A549 (cell line): ENCODE data around the gene DPM1. TPM values are rescaled to one million over a fixed set of nuclear protein-coding genes. Genes with fewer than 3 reads are reported as not detected.

Experiments
- ATAC-seq, 2 experiments: fragments of 200-7000 bp in 1 of 2; fragments of >200 bp in 1 of 2; cut with Nextera tagmentation in 1 of 2; cut with Tn5 transposase in 1 of 2; 3 replicates each; pipeline versions ENCODE4 v1.8.0 to v1.9.1; 2018 to 2020; ENCODE audit warnings: mild to moderate bottlenecking in 1 of 2, moderate library complexity in 1 of 2
- CTCF ChIA-PET: fragments of 300-600 bp; sonication (Branson Sonifier 250); formaldehyde crosslinking; extraction: SDS; loops from one replicate; lab custom pipeline; 2021; ENCODE audit warnings: antibody characterized with exemption, inconsistent platforms; lab: Yijun Ruan, JAX
- POLR2A ChIA-PET: fragments of 350-600 bp; formaldehyde crosslinking; extraction: SDS; loops from one replicate; lab custom pipeline; 2021; ENCODE audit warnings: antibody characterized with exemption, inconsistent platforms; lab: Yijun Ruan, JAX
- DNase-seq, 2 experiments: peaks; one replicate each; pipeline versions ENCODE4 v3.0.0 to v3.0.0-alpha.2; 2011 to 2016; ENCODE audit warnings: low read depth in 1 of 2, low spot score in 1 of 2
- FAIRE-seq: peaks from 2 replicates; lab custom pipeline; 2011; peaks lifted over from hg19 to GRCh38; lab: Jason Lieb, UNC
- H3K27ac ChIP-seq, 2 experiments: fragments of >200 bp; sonication (Bioruptor Twin); formaldehyde crosslinking; 3 replicates each; pipeline ENCODE4 v1.5.1; 2016 to 2017
- H3K4me1 ChIP-seq: fragments of >200 bp; sonication (Bioruptor Twin); formaldehyde crosslinking; 3 replicates; pipeline ENCODE4 v1.6.1; 2016
- H3K4me2 ChIP-seq: fragments of >200 bp; sonication (Bioruptor Twin); formaldehyde crosslinking; 3 replicates; pipeline ENCODE4 v1.6.1; 2016
- H3K4me3 ChIP-seq: fragments of >200 bp; sonication (Bioruptor Twin); formaldehyde crosslinking; 3 replicates; pipeline ENCODE4 v1.5.1; 2016
- H3K9me3 ChIP-seq: fragments of >200 bp; sonication (Bioruptor Twin); formaldehyde crosslinking; 3 replicates; pipeline ENCODE4 v1.6.1; 2016
- BHLHE40 ChIP-seq: IDR thresholded peaks from 2 replicates; pipeline ENCODE4 v1.6.1; 2012; ENCODE audit warnings: low read depth, low read length, inconsistent platforms
- CBX8 ChIP-seq: fragments of 200-600 bp; sonication (generic); IDR thresholded peaks from 2 replicates; pipeline ENCODE4 v1.6.1; 2016
- CHD4 ChIP-seq: fragments of 200-600 bp; sonication (generic); IDR thresholded peaks from 2 replicates; pipeline ENCODE4 v1.6.1; 2016; ENCODE audit warnings: antibody characterized with exemption, mild to moderate bottlenecking, borderline replicate concordance
- EHF ChIP-seq: fragments of 250-450 bp; sonication (Bioruptor Pico); IDR thresholded peaks from 2 replicates; pipeline ENCODE4 v1.5.0; 2020; ENCODE audit warnings: mild to moderate bottlenecking
- EHMT2 ChIP-seq: fragments of 200-600 bp; sonication (generic); IDR thresholded peaks from 2 replicates; pipeline ENCODE4 v1.6.1; 2016; ENCODE audit warnings: antibody characterized with exemption, low read depth, mild to moderate bottlenecking, moderate library complexity
- ESRRA ChIP-seq: fragments of 150-350 bp; IDR thresholded peaks from 2 replicates; pipeline ENCODE4 v1.6.1; 2014; ENCODE audit warnings: mild to moderate bottlenecking, low read length, borderline replicate concordance
- FOXS1 ChIP-seq: fragments of 250-450 bp; sonication (Bioruptor Pico); IDR thresholded peaks from 2 replicates; pipeline ENCODE4 v1.5.0; 2020; ENCODE audit warnings: mild to moderate bottlenecking, moderate library complexity
- GATA3 ChIP-seq: IDR thresholded peaks from 2 replicates; pipeline ENCODE4 v1.6.1; 2012; ENCODE audit warnings: borderline replicate concordance
- HDAC2 ChIP-seq: fragments of 200-600 bp; sonication (generic); IDR thresholded peaks from 2 replicates; pipeline ENCODE4 v1.6.1; 2016
- HOXB13 ChIP-seq: fragments of 250-450 bp; sonication (Bioruptor Pico); IDR thresholded peaks from 2 replicates; pipeline ENCODE4 v1.5.0; 2020; ENCODE audit warnings: low read depth, mild to moderate bottlenecking, moderate library complexity
- JUN ChIP-seq, 2 experiments: fragments of >200 bp; sonication (Bioruptor Twin); formaldehyde crosslinking; IDR thresholded peaks; 2 replicates in 1 of 2; 3 replicates in 1 of 2; pipeline ENCODE4 v1.6.1; 2016 to 2017
- JUNB ChIP-seq: fragments of >200 bp; sonication (Bioruptor Twin); formaldehyde crosslinking; IDR thresholded peaks from 2 replicates; pipeline ENCODE4 v1.6.1; 2016
- KDM1A ChIP-seq: fragments of 200-600 bp; sonication (generic); IDR thresholded peaks from 2 replicates; pipeline ENCODE4 v1.6.1; 2016; ENCODE audit warnings: low read depth, mild to moderate bottlenecking
- KDM5A ChIP-seq: fragments of 200-600 bp; sonication (generic); IDR thresholded peaks from 2 replicates; pipeline ENCODE4 v1.6.1; 2016; ENCODE audit warnings: antibody characterized with exemption, mild to moderate bottlenecking
- MAZ ChIP-seq: fragments of 150-350 bp; IDR thresholded peaks from 2 replicates; pipeline ENCODE4 v1.6.1; 2014; ENCODE audit warnings: antibody characterized with exemption, low read depth, low read length, borderline replicate concordance
- NPAS2 ChIP-seq: fragments of 250-450 bp; sonication (Bioruptor Pico); IDR thresholded peaks from 2 replicates; pipeline ENCODE4 v1.8.0; 2022; ENCODE audit warnings: mild to moderate bottlenecking, moderate library complexity, borderline replicate concordance
- NR3C1 ChIP-seq: fragments of >200 bp; sonication (Bioruptor Twin); formaldehyde crosslinking; IDR thresholded peaks from 3 replicates; pipeline ENCODE4 v1.6.1; 2017
- PHF8 ChIP-seq: fragments of 200-600 bp; sonication (generic); IDR thresholded peaks from 2 replicates; pipeline ENCODE4 v1.6.1; 2016; ENCODE audit warnings: low read depth, mild to moderate bottlenecking, antibody characterized with exemption, moderate library complexity, borderline replicate concordance
- RCOR1 ChIP-seq: fragments of 150-350 bp; IDR thresholded peaks from 2 replicates; pipeline ENCODE4 v1.6.1; 2014; ENCODE audit warnings: antibody characterized with exemption, low read length, low read depth
- SREBF2 ChIP-seq: fragments of 450-650 bp; IDR thresholded peaks from 2 replicates; pipeline ENCODE4 v1.6.1; 2014; ENCODE audit warnings: mild to moderate bottlenecking, moderate library complexity
- ZFP36 ChIP-seq: fragments of 450-650 bp; IDR thresholded peaks from 2 replicates; pipeline ENCODE4 v1.6.1; 2014; ENCODE audit warnings: borderline replicate concordance; ENCODE audit not compliant: partially characterized antibody
- ZNF302 ChIP-seq: fragments of 250-450 bp; sonication (Bioruptor Pico); IDR thresholded peaks from 2 replicates; pipeline ENCODE4 v1.9.0; 2021; ENCODE audit warnings: inconsistent platforms, mild to moderate bottlenecking, moderate library complexity
- WGBS: methylation state at CpG from one replicate; pipeline ENCODE4 v1.1.6; 2017; ENCODE audit errors: missing lambda C conversion rate; 5-methylcytosine and 5-hydroxymethylcytosine counted together
- polyA plus RNA-seq, 4 experiments: library from polyadenylated mRNA; depleted of rRNA in 3 of 4; stranded (reverse); fragments of >200 nt; fragmentation: RNase III in 1 of 4; extraction: RNeasy Plus Mini Kit Qiagen cat#74134 plus additional on column Dnase treatment in 1 of 4; gene quantifications; 2 replicates in 3 of 4; 3 replicates in 1 of 4; pipeline ENCODE4 v1.2.3, GENCODE V29; 2011 to 2017
- TF ChIP-seq, protein P1 (sequence below): IDR thresholded peaks from 2 replicates; pipeline ENCODE4 v1.6.1; 2012
- TF ChIP-seq, protein P2 (sequence below): IDR thresholded peaks from 2 replicates; pipeline ENCODE4 v1.6.1; 2012
- TF ChIP-seq, protein P3 (sequence below): fragments of 450-650 bp; IDR thresholded peaks from 2 replicates; pipeline ENCODE4 v1.6.1; 2014; ENCODE audit warnings: antibody characterized with exemption
- TF ChIP-seq, protein P4 (sequence below): fragments of >200 bp; sonication (Bioruptor Twin); formaldehyde crosslinking; IDR thresholded peaks from 2 replicates; pipeline ENCODE4 v1.6.1; 2016

The DPM1 gene
- polyA plus RNA-seq, 2 of the 4 experiments (the other 2 are of a cell fraction): 104 to 106 TPM

DNA sequence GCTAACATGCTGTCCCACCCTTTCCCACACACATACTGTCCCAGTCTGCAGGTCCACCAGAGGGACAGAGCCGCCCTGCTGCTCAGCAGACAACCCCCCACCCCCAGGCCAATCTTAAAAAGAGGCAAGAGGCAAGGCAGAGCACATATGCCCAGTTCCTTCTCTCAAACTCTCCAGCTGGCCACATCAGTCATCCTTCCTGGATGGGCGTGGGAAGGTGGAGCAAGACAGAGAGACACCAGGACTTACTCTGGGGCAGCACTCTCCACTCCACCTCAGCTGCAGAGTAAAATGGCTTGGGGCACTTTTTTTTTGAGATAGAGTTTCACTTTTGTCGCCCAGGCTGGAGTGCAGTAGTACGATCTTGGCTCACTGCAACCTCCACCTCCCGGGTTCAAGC, 11.1 kb upstream of the DPM1 start:
- Histone ChIP-seq H3K9me3 (no peaks in the 10 kb centered on the region), H3K4me1 (no peaks in the 10 kb centered on the region), H3K4me3 (no peak overlapping the region), H3K27ac (no peak overlapping the region), H3K4me2 (no peak overlapping the region)
- ChIA-PET CTCF (interaction anchor here (0.5 to 1.0 kb wide), 2 partner anchors 12 to 176 kb away, joined by 3 read pairs; no protein-coding TSS in a partner anchor), POLR2A (interaction anchor here (2.6 kb wide), 1 partner anchor 11 kb away, joined by 11 read pairs; the partner anchor contains the start of genes DPM1 and MOCS3)
- no peak for DNase-seq
- ATAC-seq: no peak
- TF ChIP-seq, protein P1, sequence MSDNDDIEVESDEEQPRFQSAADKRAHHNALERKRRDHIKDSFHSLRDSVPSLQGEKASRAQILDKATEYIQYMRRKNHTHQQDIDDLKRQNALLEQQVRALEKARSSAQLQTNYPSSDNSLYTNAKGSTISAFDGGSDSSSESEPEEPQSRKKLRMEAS: no peak
- TF ChIP-seq EHF (CRISPR knock-in tag) (no peak), KDM1A (no peak), SREBF2 (no peak), CBX8 (no peak), BHLHE40 (no peak), EHMT2 (no peak), FOXS1 (CRISPR knock-in tag) (no peak), ZFP36 (no peak), JUNB (no peak), GATA3 (no peak), NPAS2 (CRISPR knock-in tag) (no peak), HOXB13 (CRISPR knock-in tag) (no peak), ESRRA (no peak), CHD4 (no peak), KDM5A (no peak)
- TF ChIP-seq, protein P2, sequence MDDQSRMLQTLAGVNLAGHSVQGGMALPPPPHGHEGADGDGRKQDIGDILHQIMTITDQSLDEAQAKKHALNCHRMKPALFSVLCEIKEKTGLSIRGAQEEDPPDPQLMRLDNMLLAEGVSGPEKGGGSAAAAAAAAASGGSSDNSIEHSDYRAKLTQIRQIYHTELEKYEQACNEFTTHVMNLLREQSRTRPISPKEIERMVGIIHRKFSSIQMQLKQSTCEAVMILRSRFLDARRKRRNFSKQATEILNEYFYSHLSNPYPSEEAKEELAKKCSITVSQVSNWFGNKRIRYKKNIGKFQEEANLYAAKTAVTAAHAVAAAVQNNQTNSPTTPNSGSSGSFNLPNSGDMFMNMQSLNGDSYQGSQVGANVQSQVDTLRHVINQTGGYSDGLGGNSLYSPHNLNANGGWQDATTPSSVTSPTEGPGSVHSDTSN: no peak
- TF ChIP-seq, protein P3, sequence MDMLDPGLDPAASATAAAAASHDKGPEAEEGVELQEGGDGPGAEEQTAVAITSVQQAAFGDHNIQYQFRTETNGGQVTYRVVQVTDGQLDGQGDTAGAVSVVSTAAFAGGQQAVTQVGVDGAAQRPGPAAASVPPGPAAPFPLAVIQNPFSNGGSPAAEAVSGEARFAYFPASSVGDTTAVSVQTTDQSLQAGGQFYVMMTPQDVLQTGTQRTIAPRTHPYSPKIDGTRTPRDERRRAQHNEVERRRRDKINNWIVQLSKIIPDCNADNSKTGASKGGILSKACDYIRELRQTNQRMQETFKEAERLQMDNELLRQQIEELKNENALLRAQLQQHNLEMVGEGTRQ: no peak
- TF ChIP-seq, protein P4, sequence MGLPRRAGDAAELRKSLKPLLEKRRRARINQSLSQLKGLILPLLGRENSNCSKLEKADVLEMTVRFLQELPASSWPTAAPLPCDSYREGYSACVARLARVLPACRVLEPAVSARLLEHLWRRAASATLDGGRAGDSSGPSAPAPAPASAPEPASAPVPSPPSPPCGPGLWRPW: no peak
- 68% methylated on average over 5 of the region's 5 CpGs for WGBS
- FAIRE-seq: no peak

DNA sequence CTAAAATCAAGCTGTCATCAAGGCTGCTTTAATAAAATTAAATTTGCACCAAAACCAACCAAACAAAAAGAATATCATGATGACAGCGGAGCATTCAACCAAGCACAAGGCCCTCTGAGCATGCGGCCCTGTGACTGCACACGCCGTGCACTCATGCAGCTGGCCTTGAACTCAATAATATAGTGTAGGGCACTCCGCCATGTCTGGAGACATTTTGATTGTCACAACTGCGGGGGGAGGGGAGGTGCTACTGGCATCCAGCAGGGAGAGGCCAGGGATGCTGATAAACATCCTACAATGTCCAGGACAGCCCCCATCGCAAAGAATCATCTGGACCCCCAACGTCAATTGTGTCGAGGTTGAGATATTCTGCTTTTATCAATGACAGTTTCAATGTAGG, 10.0 kb upstream of the DPM1 start:
- ATAC-seq: no peak
- Histone ChIP-seq H3K4me2 (no peak overlapping the region), H3K4me1 (no peaks in the 10 kb centered on the region), H3K9me3 (no peaks in the 10 kb centered on the region), H3K27ac (no peak overlapping the region), H3K4me3 (no peak overlapping the region)
- no peak for DNase-seq
- ChIA-PET POLR2A (interaction anchor here (2.6 kb wide), 1 partner anchor 10 kb away, joined by 11 read pairs; the partner anchor contains the start of genes DPM1 and MOCS3), CTCF (interaction anchor here (1.6 to 1.9 kb wide), 3 partner anchors 9 to 20 kb away, joined by 4 to 9 read pairs (median 6); partner anchors contain the start of gene MOCS3)
- FAIRE-seq: no peak
- 80% methylated on average over 9 of the region's 9 CpGs for WGBS
- no peak for TF ChIP-seq GATA3
- no peak for TF ChIP-seq PHF8
- no peak for TF ChIP-seq NR3C1
- no peak for TF ChIP-seq MAZ
- no peak for TF ChIP-seq ZFP36
- no peak for TF ChIP-seq HDAC2
- TF ChIP-seq, protein P4: no peak
- TF ChIP-seq, protein P2: no peak
- no peak for TF ChIP-seq HOXB13 (CRISPR knock-in tag)
- TF ChIP-seq CHD4: no peak
- TF ChIP-seq ZNF302: no peak
- no peak for TF ChIP-seq KDM5A
- no peak for TF ChIP-seq JUN (IDR thresholded peaks at IDR 0.05)
- TF ChIP-seq, protein P1: no peak
- TF ChIP-seq RCOR1: no peak
